Measurements from ENCODE around the gene ARID3B. TPM values are rescaled to one million over a fixed set of nuclear protein-coding genes. Genes with fewer than 3 reads are reported as not detected.

ARID3B gene
- total RNA-seq, 3 donors from 2014 or later: 10.3 to 14.5 (median 11.5) TPM

DNA sequence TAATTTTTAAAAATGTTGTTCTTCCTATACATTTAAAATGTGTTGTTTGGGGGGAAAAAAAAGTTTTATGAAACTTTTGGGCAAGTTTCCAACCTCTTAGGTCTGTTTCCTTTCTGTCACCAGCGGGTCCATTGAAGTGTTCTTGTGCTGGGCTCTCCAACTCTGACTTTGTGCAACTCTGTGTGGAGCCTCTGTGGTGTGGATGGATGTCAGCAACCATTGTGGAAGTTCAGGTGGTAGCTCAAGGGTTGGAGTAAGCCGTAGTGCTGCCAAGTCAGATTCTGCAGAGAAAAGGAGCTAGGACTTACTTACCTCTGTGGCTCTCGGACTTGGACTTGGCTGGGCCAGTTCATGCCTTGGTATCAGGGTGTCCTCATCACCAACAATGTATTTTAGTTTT lies 22.4 kb downstream of the ARID3B start:
- TF ChIP-seq, protein P1, sequence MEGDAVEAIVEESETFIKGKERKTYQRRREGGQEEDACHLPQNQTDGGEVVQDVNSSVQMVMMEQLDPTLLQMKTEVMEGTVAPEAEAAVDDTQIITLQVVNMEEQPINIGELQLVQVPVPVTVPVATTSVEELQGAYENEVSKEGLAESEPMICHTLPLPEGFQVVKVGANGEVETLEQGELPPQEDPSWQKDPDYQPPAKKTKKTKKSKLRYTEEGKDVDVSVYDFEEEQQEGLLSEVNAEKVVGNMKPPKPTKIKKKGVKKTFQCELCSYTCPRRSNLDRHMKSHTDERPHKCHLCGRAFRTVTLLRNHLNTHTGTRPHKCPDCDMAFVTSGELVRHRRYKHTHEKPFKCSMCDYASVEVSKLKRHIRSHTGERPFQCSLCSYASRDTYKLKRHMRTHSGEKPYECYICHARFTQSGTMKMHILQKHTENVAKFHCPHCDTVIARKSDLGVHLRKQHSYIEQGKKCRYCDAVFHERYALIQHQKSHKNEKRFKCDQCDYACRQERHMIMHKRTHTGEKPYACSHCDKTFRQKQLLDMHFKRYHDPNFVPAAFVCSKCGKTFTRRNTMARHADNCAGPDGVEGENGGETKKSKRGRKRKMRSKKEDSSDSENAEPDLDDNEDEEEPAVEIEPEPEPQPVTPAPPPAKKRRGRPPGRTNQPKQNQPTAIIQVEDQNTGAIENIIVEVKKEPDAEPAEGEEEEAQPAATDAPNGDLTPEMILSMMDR (IDR thresholded peaks at IDR 0.05): no peak
- ATAC-seq (no peak), DNase-seq (no peak)
- no peaks in the 10 kb centered on the region for H3K36me3 ChIP-seq (ENCODE audit: low read depth)
- no peak overlapping the region for H3K4me3 ChIP-seq
- H3K4me1 ChIP-seq (ENCODE audit: low read depth): no peaks in the 10 kb centered on the region
- intact Hi-C loops (cut with DNase I, micrococcal nuclease): no loop called here
- no peaks in the 10 kb centered on the region for H3K9me3 ChIP-seq

GRCh38 chr15:74564182-74564581 lies 23.2 kb downstream of the ARID3B start:
- Histone ChIP-seq H3K9me3 (no peaks in the 10 kb centered on the region), H3K4me3 (no peak overlapping the region), H3K36me3 (ENCODE audit: low read depth) (no peaks in the 10 kb centered on the region), H3K4me1 (ENCODE audit: low read depth) (no peaks in the 10 kb centered on the region)
- no peak for DNase-seq
- TF ChIP-seq, protein P1 (IDR thresholded peaks at IDR 0.05): no peak
- ATAC-seq: no peak
- intact Hi-C loops (cut with DNase I, micrococcal nuclease): no loop called here

DNA sequence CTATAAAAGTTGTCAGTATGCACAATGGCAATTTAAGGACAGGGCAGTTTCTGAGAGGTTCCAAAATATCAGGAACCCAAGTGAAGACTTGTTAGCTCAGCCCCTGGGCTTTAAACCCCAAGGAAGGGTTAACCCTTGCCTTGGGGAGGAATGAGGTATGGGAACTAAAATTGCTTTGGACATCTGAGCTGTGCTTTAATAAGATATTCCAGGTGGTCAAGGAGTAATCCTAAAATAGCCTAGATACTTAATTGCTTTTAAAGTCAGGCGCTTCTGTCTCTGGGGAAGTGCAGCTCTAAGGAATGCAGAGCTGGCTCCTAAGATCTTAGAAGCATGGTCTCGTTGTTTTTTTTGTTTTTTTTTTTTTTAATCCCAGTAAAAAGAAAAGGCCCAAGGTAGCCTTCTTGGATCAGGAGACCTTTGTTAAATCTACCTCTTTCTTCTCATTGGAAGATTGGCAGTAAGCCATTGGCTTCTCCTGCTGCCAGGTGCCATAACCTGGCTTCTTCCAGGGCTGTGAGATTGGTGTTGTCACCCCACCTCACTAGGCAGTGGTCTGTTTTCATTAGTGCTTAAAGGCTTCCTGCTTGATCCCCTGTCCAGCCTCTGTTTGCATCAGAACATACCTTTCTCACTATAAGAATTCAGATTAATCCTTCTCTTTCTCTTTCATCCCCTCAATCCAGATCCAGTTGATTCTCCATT lies 24.5 kb downstream of the ARID3B start:
- intact Hi-C loops (cut with DNase I, micrococcal nuclease): no loop called here
- no peak for ATAC-seq
- no peak overlapping the region for H3K4me3 ChIP-seq

GRCh38 chr15:74568594-74568993 lies 27.6 kb downstream of the ARID3B start:
- no peaks in the 10 kb centered on the region for H3K9me3 ChIP-seq
- no peaks in the 10 kb centered on the region for H3K36me3 ChIP-seq (ENCODE audit: low read depth)
- DNase-seq (no peak), ATAC-seq (no peak)
- TF ChIP-seq, protein P1 (IDR thresholded peaks at IDR 0.05): no peak
- no peak overlapping the region for H3K4me3 ChIP-seq
- H3K4me1 ChIP-seq (ENCODE audit: low read depth): no peaks in the 10 kb centered on the region
- intact Hi-C loops (cut with DNase I, micrococcal nuclease): no loop called here

More for the DNA sequence above, 24.5 kb downstream of the ARID3B start:
- Histone ChIP-seq H3K36me3 (ENCODE audit: low read depth) (no peaks in the 10 kb centered on the region), H3K4me1 (ENCODE audit: low read depth) (no peaks in the 10 kb centered on the region), H3K9me3 (no peaks in the 10 kb centered on the region)
- TF ChIP-seq, protein P1 (IDR thresholded peaks at IDR 0.05): no peak
- DNase-seq: no peak

- ATAC-seq (no peak), DNase-seq (no peak)
- no peaks in the 10 kb centered on the region for H3K4me1 ChIP-seq (ENCODE audit: low read depth)
- intact Hi-C loops (cut with DNase I, micrococcal nuclease): no loop called here
- no peaks in the 10 kb centered on the region for H3K9me3 ChIP-seq
- H3K36me3 ChIP-seq (ENCODE audit: low read depth): no peaks in the 10 kb centered on the region
- H3K4me3 ChIP-seq: no peak overlapping the region
- TF ChIP-seq, protein P1 (IDR thresholded peaks at IDR 0.05): no peak
Observed at GRCh38 chr15:74569731-74570070, 28.7 kb downstream of the ARID3B start.

GRCh38 chr15:74571191-74571590 lies 30.2 kb downstream of the ARID3B start:
- TF ChIP-seq, protein P1 (IDR thresholded peaks at IDR 0.05): no peak
- no peaks in the 10 kb centered on the region for H3K9me3 ChIP-seq
- no peaks in the 10 kb centered on the region for H3K36me3 ChIP-seq (ENCODE audit: low read depth)
- DNase-seq (no peak), ATAC-seq (no peak)
- intact Hi-C loops (cut with DNase I, micrococcal nuclease): no loop called here
- no peak overlapping the region for H3K4me3 ChIP-seq
- H3K4me1 ChIP-seq (ENCODE audit: low read depth): no peaks in the 10 kb centered on the region

Data from mucosa of descending colon (tissue), 3 donors.